T-helper 22 cell (primary cell): Measurements from ENCODE around the gene SPATA1.
"Not testable (repeated sequence)": the region's sequence is repeated elsewhere in the genome, so short reads cannot be mapped to it uniquely, and the experiment has no call there.

Experiments used
- DNase-seq: peaks from one replicate; pipeline ENCODE4 v3.0.0-alpha.2; 2020; ENCODE audit warnings: low read depth

Gene SPATA1, protein sequence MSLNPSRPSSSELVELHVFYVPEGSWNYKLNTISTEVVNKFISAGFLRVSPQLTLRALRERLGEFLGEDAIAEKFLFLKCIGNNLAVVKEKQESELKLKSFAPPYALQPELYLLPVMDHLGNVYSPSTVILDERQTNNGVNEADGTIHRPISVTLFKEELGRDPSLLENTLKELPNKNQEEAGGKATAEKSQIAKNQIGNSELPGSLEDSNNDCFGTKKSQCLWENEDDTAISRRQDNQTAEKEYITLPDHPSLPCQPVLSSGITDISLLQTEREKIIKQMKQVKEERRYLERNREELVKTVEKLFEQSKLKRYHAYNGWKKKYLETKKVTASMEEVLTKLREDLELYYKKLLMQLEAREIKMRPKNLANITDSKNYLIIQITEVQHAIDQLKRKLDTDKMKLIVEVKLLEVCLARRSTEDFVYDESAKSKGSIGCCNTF

GRCh38 chr1:84506002-84506728, at the start of gene SPATA1, which contains the start of gene GNG5:
SPATA1 (plus strand) TSS chr1:84506386; CDS start chr1:84516360, 9,974 bp downstream.
GNG5 (minus strand) TSS chr1:84506581; CDS start chr1:84506091, 490 bp downstream.
- DNase-seq: peak; percentile 96

DNA sequence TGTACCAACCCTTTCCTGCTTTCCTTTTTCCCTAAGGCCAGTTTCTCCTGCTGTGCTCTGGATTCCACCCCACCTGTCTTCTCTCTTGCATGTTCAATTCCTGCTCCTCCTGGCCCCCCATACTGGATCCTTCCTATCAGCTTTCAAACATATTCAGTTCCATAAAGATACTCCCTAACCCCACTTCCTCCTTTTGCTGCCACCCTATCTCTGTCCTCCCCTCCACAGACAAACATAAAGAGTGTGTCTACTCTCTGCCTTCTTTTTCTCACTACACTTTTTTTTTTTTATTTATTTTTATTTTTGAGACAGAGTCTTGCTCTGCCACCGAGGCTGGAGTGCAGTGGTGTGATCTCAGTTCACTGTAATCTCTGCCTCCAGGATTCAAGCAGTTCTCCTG, 44.1 kb upstream of the SPATA1 start:
- DNase-seq: no peak

DNA sequence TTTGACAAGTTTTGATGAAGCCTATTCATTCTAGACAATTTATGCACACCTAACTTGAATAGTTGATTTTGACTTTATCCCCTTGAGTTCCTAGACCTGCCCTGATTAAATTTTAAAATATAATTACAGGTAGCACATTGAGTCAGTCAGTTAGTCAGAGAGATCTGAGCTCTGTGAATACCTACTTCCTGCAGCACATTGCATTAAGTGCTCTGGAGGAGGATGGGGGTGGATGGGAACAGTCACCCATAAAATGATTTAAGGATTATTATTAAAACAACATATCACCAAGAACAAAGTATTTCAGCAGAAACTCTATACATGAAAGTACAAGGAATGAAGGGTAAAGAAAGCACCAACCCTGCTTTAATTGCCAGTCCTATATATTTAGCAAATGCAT, 38.9 kb upstream of the SPATA1 start:
- no peak for DNase-seq

GRCh38 chr1:84476225-84476624, 30.0 kb upstream of the SPATA1 start:
- no peak for DNase-seq

GRCh38 chr1:84478876-84479868, 27.0 kb upstream of the SPATA1 start, which contains the start of gene RPF1:
RPF1 (plus strand) TSS chr1:84479266; CDS start chr1:84479282, 16 bp downstream.
- DNase-seq: peak; percentile 67

DNA sequence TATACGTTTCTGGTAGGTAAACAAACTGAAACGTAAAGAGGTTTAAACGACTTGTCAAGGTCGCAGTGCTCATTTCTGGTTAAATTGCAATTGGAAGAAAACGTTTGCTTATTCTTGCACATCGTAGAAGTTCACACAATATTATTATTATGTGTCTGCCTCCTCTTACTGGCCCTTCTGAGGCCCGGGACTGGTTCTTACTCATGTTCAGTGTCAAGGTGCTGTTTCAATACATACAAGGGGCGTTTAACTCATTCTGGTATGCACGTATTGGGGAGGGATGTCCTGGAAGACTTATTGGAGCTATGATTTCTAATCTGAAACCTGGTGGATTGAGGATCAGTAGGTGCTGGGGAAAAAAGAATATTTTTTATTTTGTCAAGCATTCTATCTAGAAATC, 26.2 kb upstream of the SPATA1 start:
- DNase-seq: no peak

- no peak for DNase-seq
Measured at GRCh38 chr1:84480650-84481049, 25.5 kb upstream of the SPATA1 start.

DNA sequence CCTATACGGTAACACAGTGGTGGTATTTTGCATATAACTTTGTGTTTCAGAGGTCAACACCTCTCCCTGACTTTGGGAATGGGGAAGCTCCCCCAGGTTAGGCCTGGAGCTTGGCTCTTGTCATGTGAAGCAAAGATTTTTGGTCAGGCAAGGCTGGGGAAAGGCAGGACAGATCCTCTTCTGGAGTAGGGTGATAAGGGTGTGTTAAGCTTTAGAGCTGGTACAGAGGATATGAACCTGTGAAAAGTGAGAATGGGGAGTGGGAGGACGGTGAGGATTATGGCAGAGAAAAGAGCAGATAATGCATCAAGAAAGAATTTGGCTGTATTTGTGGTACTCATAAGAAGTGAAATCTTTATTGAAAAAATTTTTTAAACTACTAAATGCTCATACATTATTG, 24.9 kb upstream of the SPATA1 start:
- no peak for DNase-seq

DNA sequence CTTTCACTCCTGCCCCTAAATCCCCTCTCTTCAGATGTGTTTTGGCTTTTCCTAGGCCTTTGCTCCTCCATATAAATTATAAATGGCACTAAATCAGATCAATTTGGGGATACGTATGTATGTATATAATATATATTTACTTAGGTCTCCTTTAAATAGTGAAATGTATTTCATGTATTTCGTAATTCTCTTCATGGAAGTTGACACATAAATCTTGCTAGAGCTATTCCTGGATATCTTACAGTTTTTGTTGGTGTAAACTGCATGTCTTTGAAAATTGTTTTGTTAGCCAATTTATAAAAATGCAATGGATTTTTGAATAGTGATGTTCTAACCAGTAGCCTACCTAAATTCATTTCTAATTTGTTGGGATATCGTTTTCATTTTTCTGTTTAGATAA, 18.1 kb upstream of the SPATA1 start:
- DNase-seq: no peak

GRCh38 chr1:84489766-84490165, 16.4 kb upstream of the SPATA1 start:
- no peak for DNase-seq

DNA sequence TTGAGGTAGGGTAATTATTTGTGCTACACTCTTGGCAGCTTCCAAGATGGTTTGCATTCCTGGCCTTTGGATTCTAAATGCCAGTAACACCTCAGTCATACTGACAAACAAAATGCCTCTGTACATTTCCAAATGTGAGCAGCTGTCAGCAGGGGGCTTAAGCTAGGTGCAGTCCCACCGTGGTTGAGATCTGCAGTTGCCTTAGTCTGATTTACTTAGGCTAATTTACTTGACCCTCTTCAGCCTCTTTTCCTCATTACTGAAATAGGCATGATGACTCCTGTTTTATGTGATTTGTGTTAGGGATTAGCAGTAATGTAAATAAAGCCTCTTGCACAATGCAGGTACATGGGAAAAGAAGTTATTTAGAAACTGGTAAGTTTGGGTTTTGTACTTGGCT, 13.5 kb upstream of the SPATA1 start:
- DNase-seq: no peak

DNA sequence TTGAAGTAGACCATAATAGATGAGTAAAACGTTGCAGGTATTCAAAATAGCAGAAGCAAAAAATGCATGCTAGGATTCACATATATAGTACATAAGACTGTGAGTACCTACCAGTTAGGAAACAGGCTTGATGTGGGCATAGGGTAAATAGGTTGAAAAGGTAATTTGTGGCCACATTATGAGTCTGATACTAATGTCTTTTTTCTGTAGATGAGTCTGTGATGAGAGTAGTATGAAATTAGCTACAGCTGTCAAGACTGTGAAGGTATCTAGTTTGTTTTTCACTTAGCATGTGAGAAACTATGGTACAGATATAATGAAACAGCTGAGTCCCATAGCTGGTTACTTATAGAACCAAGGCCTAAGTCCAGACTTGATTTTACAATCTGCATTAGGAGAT, 12.4 kb upstream of the SPATA1 start:
- DNase-seq: no peak

DNA sequence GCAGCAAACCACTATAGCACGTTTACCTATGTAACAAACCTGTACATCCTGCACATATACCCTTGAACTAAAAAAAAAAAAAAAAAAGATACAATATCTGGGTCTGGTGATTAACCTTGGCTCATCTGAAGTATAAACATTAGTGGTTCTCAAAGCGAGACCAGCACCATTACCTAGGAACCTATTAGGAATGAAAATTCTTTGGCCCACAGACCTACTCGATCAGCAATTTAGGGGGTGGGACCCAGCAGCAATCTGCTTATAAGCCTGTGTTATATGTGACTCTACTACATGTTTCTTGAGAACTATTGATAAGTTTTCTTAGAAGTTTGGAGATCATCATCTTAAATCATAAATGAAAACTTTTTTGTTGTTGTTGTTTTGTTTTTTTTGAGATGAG, 9.7 kb upstream of the SPATA1 start:
- DNase-seq: no peak

DNA sequence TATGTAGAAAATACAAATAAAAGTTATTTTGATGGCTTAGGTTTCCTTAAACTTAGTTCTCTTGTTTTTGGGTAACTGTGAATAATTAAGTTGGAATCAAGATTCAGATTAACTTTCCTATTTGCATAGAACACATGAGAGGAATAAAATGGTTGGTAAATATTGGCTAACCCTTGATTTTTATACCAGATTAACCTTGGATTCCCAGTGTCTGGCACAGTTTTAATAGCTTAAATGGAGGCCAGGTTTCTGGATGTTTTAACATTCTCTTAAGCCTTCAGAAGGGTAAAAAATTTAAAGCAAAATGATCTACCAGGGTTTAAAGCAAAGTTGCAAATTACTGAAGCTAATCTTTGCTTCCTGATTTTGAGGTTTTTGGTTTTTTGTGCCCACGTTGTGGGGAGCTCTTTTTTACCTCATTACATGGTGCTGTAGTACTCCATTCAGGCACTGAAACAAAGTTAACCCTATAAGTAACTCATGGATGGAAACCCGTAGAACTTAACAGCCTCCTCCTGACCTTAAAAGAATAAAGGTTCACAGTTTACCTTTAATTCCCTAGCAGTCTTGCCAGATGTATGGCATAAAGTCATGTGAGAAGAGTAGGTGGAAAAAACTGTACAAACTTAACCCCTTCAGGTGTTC, 8.4 kb upstream of the SPATA1 start:
- DNase-seq: no peak

DNA sequence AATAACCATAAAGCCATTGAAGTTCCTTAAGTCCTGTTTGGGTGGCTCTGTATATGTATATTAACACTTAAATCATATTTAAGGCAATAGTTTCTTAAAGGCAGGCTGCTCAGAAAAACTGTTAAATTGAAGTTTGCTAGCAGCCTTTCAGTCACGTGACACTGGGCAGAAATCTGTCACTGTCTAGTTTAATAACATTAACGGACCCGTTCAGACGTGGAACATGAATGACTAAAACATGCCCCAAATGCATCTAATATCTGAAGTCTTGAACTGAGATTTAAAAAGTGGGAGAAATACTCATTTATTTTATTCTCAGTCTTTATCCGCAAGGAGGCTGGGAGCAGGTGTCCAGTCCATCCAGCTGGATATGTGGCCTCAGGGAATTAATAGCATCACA, 3.3 kb upstream of the SPATA1 start:
- DNase-seq: no peak

GRCh38 chr1:84504580-84505492, 1.4 kb upstream of the SPATA1 start:
- DNase-seq: no peak

DNA sequence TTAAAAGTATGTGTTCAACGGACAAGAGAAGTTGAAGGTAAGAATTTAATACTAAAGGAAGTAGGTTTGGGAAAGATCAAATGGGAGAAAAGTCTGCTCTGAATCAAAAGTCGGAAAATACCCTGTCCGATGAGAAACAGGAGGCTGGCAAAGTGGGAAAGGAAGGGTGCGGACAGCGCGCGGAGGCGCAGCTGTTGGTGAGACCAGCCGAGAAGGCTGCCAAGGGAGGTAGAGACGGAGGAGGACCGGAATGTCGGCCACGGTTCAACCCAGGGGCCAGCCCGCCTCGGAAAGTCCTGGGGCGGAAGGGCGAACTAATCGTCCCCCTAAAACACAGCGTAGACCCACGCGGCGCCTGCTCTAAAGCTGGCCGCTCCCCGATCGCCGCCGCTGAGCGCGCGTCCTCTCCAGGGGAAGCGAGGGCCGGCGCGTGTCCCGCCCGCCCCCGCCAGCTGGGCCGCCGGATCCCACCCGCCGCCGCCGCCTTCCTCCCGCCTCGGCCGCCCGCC, 639 bp upstream of the SPATA1 start:
- DNase-seq: no peak

GRCh38 chr1:84506729-84507453, 705 bp downstream of the SPATA1 start:
- no peak for DNase-seq

DNA sequence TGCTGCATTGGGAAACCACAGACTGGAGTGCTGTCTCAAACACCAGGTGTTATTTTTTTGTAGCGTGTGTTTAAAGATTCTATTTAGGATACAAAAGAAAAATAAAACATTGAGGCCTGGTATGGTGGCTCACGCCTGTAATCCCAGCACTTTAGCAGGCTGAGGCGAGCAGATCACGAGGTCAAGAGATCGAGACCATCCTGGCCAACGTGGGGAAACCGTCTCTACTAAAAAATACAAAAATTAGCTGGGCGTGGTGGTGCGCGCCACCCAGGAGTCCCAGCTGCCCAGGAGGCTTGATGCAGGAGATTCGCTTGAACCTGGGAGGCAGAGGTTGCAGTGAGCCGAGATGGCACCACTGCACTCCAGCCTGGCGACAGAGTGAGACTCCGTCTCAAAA, 1.7 kb downstream of the SPATA1 start:
- not testable (repeated sequence) for DNase-seq
